Measurements from ENCODE around the gene LRRC75A.
A peak's percentile ranks its signal among the peaks of the same experiment; 100 is the strongest.

Gene LRRC75A

DNA sequence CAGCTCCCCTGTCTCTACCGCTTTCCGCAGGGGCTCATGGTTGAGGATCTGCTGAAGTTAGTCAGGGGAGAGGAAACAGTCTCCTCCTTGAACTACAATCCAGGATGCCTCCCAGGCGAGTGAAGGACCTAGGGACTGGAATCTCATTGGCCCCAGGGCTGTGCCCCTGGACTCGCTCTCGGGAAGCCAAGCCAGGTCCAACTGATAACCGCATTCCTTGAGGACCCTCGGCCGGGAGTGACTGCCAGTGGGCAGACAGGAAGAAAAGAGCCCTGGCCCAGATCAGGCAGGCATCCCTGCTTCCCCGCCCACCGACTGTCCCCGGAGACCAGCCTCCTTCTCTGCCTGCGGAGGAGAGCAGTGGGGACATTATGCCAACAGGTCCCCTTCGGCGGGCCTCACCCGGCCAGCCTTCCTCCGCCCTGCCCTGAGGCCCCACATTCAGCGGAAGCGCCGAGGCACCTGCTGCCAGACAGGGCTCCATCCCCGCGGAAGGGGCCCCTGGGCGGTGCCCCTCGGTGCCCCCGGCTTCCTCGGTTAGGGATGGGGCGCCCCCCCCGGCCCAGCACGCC is 776 bp downstream of the LRRC75A start:
- no peak for DNase-seq (ENCODE audit: low read depth, low spot score)
- H3K4me3 ChIP-seq (ENCODE audit: low read depth, low read length) = peak overlapping the region; percentile 49
- TF ChIP-seq, protein P1, sequence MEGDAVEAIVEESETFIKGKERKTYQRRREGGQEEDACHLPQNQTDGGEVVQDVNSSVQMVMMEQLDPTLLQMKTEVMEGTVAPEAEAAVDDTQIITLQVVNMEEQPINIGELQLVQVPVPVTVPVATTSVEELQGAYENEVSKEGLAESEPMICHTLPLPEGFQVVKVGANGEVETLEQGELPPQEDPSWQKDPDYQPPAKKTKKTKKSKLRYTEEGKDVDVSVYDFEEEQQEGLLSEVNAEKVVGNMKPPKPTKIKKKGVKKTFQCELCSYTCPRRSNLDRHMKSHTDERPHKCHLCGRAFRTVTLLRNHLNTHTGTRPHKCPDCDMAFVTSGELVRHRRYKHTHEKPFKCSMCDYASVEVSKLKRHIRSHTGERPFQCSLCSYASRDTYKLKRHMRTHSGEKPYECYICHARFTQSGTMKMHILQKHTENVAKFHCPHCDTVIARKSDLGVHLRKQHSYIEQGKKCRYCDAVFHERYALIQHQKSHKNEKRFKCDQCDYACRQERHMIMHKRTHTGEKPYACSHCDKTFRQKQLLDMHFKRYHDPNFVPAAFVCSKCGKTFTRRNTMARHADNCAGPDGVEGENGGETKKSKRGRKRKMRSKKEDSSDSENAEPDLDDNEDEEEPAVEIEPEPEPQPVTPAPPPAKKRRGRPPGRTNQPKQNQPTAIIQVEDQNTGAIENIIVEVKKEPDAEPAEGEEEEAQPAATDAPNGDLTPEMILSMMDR (IDR thresholded peaks at IDR 0.05; ENCODE audit: insufficient read depth, low read length, missing control alignments) = no peak
- CTCF ChIA-PET = interaction anchor here (1.3 to 1.6 kb wide), 3 partner anchors 13 to 38 kb away, joined by 3 to 14 read pairs (median 5); no protein-coding TSS in a partner anchor
- POLR2A ChIA-PET = no interaction called here

DNA sequence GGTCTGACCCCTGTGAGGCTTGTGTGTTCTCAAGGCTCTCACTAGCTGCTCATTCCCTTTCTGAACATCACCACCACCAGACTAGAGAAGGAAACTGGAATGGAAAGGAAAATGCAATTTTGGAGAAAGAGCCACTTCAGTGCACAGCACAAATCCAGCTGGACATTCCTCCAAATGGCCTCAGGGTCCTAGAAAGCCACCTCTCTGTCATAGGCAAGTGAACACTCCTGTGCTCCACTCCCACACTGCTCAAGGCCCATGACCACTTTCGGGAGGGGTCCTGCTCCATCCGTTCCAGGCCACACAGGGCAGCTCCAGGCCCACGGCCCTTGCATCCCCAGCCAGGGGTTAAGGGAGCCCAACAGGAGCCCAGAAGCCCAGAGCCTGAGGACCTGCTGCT is 2.6 kb downstream of the LRRC75A start:
- H3K4me3 ChIP-seq (ENCODE audit: low read depth, low read length) = no peak overlapping the region
- DNase-seq (ENCODE audit: low read depth, low spot score) = no peak
- ChIA-PET CTCF (interaction anchor here (0.8 to 1.6 kb wide), 7 partner anchors 10 to 36 kb away, joined by 3 to 14 read pairs (median 4); no protein-coding TSS in a partner anchor), POLR2A (interaction anchor here (1.2 to 1.4 kb wide), 2 partner anchors 11 to 51 kb away, joined by 4 read pairs; no protein-coding TSS in a partner anchor)
- TF ChIP-seq, protein P1 (IDR thresholded peaks at IDR 0.05; ENCODE audit: insufficient read depth, low read length, missing control alignments) = no peak

DNA sequence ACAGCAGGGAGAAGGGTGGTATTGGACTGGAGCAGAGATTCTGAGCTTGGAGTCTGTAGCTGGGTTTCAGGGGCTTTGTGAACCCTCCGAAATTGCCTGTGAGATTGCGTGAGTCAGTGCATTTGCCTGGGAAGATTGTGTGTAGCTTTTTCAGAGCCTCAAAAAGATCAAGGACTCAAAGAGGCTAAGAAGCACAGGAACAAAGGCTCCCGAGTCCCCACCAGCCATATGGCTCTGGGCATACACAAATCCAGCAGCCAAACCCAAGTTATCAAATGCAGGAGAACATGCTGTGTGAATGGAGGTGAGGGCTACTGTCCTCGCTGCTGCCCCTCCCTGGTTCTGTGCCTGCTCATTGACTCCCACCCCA is 3.0 kb downstream of the LRRC75A start:
- CTCF ChIA-PET = interaction anchor here (0.9 to 1.4 kb wide), 5 partner anchors 9 to 35 kb away, joined by 3 to 5 read pairs (median 3); no protein-coding TSS in a partner anchor
- no peak overlapping the region for H3K4me3 ChIP-seq (ENCODE audit: low read depth, low read length)
- TF ChIP-seq, protein P1 (IDR thresholded peaks at IDR 0.05; ENCODE audit: insufficient read depth, low read length, missing control alignments) = no peak
- DNase-seq (ENCODE audit: low read depth, low spot score) = no peak
- POLR2A ChIA-PET = interaction anchor here (1.4 kb wide), 1 partner anchor 50 kb away, joined by 4 read pairs; no protein-coding TSS in a partner anchor

DNA sequence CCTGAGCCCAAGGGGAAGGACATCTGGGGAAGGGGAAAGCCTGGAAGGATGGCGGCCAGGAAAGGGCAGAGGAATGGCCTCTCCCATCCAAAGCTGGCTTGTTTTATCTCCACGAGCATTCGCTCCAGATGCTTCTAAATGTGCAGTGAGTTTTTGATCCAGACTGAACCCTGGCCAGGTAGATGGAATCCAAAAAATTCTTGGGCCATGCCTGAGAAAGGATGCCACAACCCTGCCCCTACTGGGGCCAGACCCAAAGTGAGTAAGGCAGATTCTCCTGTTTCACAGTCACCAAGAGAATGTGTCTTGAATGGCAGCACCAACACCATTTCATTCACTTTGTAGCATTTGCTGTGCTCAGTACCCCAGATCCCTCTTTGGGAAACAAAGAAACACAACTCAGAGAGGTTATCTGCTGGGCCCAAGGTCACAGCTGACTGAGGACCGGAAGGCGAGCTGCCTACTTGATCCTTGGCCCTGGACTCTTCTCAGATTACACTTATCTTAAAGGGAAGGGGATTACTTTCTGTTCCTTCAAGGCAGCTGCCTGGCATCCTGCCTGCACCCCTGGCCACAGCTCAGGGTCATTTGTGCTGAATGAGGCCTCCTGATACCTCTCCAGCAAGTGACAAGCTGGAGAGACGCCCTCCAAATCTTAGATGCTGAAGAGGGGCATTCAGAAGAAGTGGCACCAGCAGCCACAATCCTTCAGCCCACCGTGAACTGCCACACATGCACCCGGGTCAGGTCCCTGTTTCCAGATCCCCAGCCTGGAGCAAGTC is 3.6 kb downstream of the LRRC75A start:
- no peak for DNase-seq (ENCODE audit: low read depth, low spot score)
- CTCF ChIA-PET = interaction anchor here (0.9 to 1.8 kb wide), 6 partner anchors 9 to 35 kb away, joined by 3 to 6 read pairs (median 4); no protein-coding TSS in a partner anchor
- POLR2A ChIA-PET = interaction anchor here (1.4 kb wide), 1 partner anchor 50 kb away, joined by 4 read pairs; no protein-coding TSS in a partner anchor
- TF ChIP-seq, protein P1 (IDR thresholded peaks at IDR 0.05; ENCODE audit: insufficient read depth, low read length, missing control alignments) = no peak
- H3K4me3 ChIP-seq (ENCODE audit: low read depth, low read length) = no peak overlapping the region

DNA sequence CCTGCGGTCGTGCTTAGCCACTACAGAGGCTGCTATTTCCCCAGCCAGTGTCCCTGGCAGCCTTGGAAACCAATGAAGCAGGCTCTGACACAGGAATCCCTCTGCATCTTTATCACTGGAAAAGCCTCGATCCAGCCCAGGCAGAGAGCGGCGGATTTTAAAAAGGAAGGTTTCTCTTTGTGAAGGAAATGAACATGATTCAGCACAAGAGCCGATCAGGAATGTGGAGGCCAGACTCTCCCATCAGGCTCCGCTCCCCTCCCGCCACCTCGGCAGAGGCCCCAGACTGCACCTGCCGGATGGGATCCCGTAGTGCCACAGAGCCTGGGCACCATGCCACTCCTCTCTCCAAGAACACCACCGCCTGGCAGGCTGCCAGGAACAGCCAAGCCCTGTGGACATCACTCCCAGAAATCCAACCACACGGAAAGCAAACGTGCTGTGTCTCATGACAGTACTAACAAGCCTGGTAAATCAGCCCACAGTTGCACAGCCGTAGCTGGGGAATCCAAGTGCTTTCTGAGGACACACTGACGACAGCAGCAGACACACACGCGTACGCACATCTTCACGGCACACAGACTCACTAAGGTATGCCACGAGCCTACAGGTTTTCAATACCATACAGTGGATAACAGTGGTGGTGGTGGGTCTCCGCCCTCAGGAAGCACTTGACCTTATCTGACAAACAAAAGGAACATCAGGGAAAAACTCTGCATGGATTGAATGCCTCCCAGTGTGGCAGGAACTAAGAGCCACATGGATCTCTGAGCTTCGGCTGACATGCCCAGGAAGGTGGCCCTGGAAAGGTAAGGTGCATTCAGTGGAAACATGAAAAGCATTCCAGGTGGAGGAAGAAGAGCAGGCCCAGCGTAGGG is 5.4 kb downstream of the LRRC75A start:
- TF ChIP-seq, protein P1 (IDR thresholded peaks at IDR 0.05; ENCODE audit: insufficient read depth, low read length, missing control alignments) = no peak
- POLR2A ChIA-PET = no interaction called here
- DNase-seq (ENCODE audit: low read depth, low spot score) = no peak
- CTCF ChIA-PET = interaction anchor here (1.0 to 1.8 kb wide), 2 partner anchors 11 to 35 kb away, joined by 4 to 6 read pairs; no protein-coding TSS in a partner anchor
- no peak overlapping the region for H3K4me3 ChIP-seq (ENCODE audit: low read depth, low read length)
